ENCODE results near the gene MMEL1.
"Not testable (repeated sequence)": the region's sequence is repeated elsewhere in the genome, so short reads cannot be mapped to it uniquely, and the experiment has no call there.

- not testable (repeated sequence) for TF ChIP-seq CTCF (tag by site-specific recombination; IDR thresholded peaks at IDR 0.05); SP2 (tag by site-specific recombination; IDR thresholded peaks at IDR 0.05); ZNF776 (tag by site-specific recombination; IDR thresholded peaks at IDR 0.05; ENCODE audit: borderline replicate concordance); ZNF664 (tag by site-specific recombination; IDR thresholded peaks at IDR 0.05); ZNF138 (tag by site-specific recombination; IDR thresholded peaks at IDR 0.05; ENCODE audit: borderline replicate concordance)
Measured at GRCh38 chr1:2625748-2626147, 7.1 kb downstream of the MMEL1 start.
